CD4-positive, alpha-beta T cell treated with Interleukin-2 at 100 ng/mL for 4 hours (primary cell): ENCODE data around the gene ZNRF2.

Experiments
- DNase-seq: peaks from one replicate; pipeline ENCODE4 v3.0.0-alpha.2; 2020; ENCODE audit warnings: low spot score

The ZNRF2 gene

GRCh38 chr7:30322271-30323005 is 38.0 kb downstream of the ZNRF2 start:
- DNase-seq, result peak; percentile 50

GRCh38 chr7:30323006-30323355 is 38.6 kb downstream of the ZNRF2 start:
- peak; percentile 70 for DNase-seq

GRCh38 chr7:30327813-30328212 is 43.4 kb downstream of the ZNRF2 start:
- DNase-seq, result no peak

GRCh38 chr7:30328381-30328780 is 44.0 kb downstream of the ZNRF2 start:
- DNase-seq, result no peak

GRCh38 chr7:30329716-30330115 is 45.3 kb downstream of the ZNRF2 start:
- DNase-seq, result no peak

GRCh38 chr7:30330134-30331111 is 46.0 kb downstream of the ZNRF2 start:
- DNase-seq, result peak; percentile 62

GRCh38 chr7:30331338-30331737 is 46.9 kb downstream of the ZNRF2 start:
- no peak for DNase-seq

GRCh38 chr7:30332549-30332948 is 48.2 kb downstream of the ZNRF2 start:
- DNase-seq, result no peak

- no peak for DNase-seq
Observed at GRCh38 chr7:30335763-30336487, 51.5 kb downstream of the ZNRF2 start.

- no peak for DNase-seq
Observed at GRCh38 chr7:30344513-30344912, 60.1 kb downstream of the ZNRF2 start.

GRCh38 chr7:30347226-30348082 is 63.1 kb downstream of the ZNRF2 start:
- no peak for DNase-seq

- DNase-seq, result peak; percentile 87
Observed at GRCh38 chr7:30348083-30348560, 63.7 kb downstream of the ZNRF2 start.

- DNase-seq, result no peak
Observed at GRCh38 chr7:30349170-30349569, 64.8 kb downstream of the ZNRF2 start.

- DNase-seq, result no peak
Observed at GRCh38 chr7:30349816-30350215, 65.4 kb downstream of the ZNRF2 start.

GRCh38 chr7:30351286-30351685 is 66.9 kb downstream of the ZNRF2 start:
- no peak for DNase-seq

- no peak for DNase-seq
Observed at GRCh38 chr7:30351724-30352123, 67.3 kb downstream of the ZNRF2 start.

GRCh38 chr7:30352169-30352568 is 67.8 kb downstream of the ZNRF2 start:
- DNase-seq, result peak; percentile 53

GRCh38 chr7:30353532-30353931 is 69.1 kb downstream of the ZNRF2 start:
- DNase-seq, result no peak

GRCh38 chr7:30353932-30354607 is 69.7 kb downstream of the ZNRF2 start:
- DNase-seq, result no peak

GRCh38 chr7:30354791-30355190 is 70.4 kb downstream of the ZNRF2 start:
- no peak for DNase-seq

GRCh38 chr7:30359957-30360356 is 75.6 kb downstream of the ZNRF2 start:
- DNase-seq, result no peak
